GM12878 (cell line): ENCODE measurements around the gene METTL23. TPM values are rescaled to one million over a fixed set of nuclear protein-coding genes. Genes with fewer than 3 reads are reported as not detected.
"Not testable (repeated sequence)": the region's sequence is repeated elsewhere in the genome, so short reads cannot be mapped to it uniquely, and the experiment has no call there.

ENCODE experiments used
- ATAC-seq: fragments of 200-7000 bp; cut with Tn5 transposase; 3 replicates; pipeline ENCODE4 v1.9.1; 2020; ENCODE audit warnings: mild to moderate bottlenecking, moderate library complexity
- BruUV-seq: library from RNA; stranded (reverse); fragments of 400-500 nt; replicated peaks from 2 replicates; lab custom pipeline; 2021; lab: Mats Ljungman, UMichigan
- CTCF ChIA-PET: fragments of 300-600 bp; sonication (Branson Sonifier 250); formaldehyde crosslinking; extraction: SDS; loops from one replicate; lab custom pipeline; 2021; ENCODE audit warnings: inconsistent platforms; lab: Yijun Ruan, JAX
- POLR2A ChIA-PET: fragments of 350-600 bp; formaldehyde crosslinking; extraction: SDS; loops from one replicate; lab custom pipeline; 2021; ENCODE audit warnings: inconsistent platforms; lab: Charles Lee
- RAD21 ChIA-PET: fragments of 300-600 bp; sonication (Branson Sonifier 250); formaldehyde crosslinking; loops from one replicate; lab custom pipeline; 2023; ENCODE audit warnings: antibody characterized with exemption; ENCODE audit not compliant: unreplicated experiment; lab: Charles Lee
- SMC1A ChIA-PET: fragments of 300-600 bp; sonication (Branson Sonifier 250); formaldehyde crosslinking; loops from one replicate; lab custom pipeline; 2023; ENCODE audit not compliant: unreplicated experiment, uncharacterized antibody; lab: Charles Lee
- DNase-seq: peaks from one replicate; pipeline ENCODE4 v3.0.0-alpha.2; 2011; ENCODE audit warnings: low read depth, low spot score
- FAIRE-seq: peaks from 3 replicates; lab custom pipeline; 2011; peaks lifted over from hg19 to GRCh38; lab: Jason Lieb, UNC
- H2AFZ ChIP-seq: 2 replicates; pipeline ENCODE4 v1.6.0; 2011; ENCODE audit warnings: low read depth, low read length, control low read depth; ENCODE audit not compliant: control insufficient read depth
- H3K27ac ChIP-seq: 2 replicates; pipeline ENCODE4 v1.5.1; 2011; ENCODE audit warnings: control low read depth; ENCODE audit not compliant: control insufficient read depth, insufficient read depth
- H3K27me3 ChIP-seq, 2 experiments: replicated peaks in 1 of 2; 2 replicates each; pipeline versions ENCODE4 v1.6.0 to v1.6.1; 2011; ENCODE audit warnings: low read length in 1 of 2; ENCODE audit not compliant: control insufficient read depth in 2 of 2, insufficient read depth in 2 of 2
- H3K36me3 ChIP-seq, 2 experiments: 2 replicates each; pipeline ENCODE4 v1.5.1; 2011; ENCODE audit warnings: low read length in 1 of 2; ENCODE audit not compliant: control insufficient read depth in 2 of 2, insufficient read depth in 2 of 2
- H3K4me1 ChIP-seq: 2 replicates; pipeline ENCODE4 v1.6.1; 2011; ENCODE audit warnings: mild to moderate bottlenecking, low read length, moderate library complexity, mixed read lengths; ENCODE audit not compliant: control insufficient read depth, insufficient read depth
- H3K4me2 ChIP-seq: 2 replicates; pipeline ENCODE4 v1.6.0; 2011; ENCODE audit warnings: control low read depth; ENCODE audit not compliant: control insufficient read depth, insufficient read depth
- H3K4me3 ChIP-seq: fragments of 200-600 bp; sonication (generic); 2 replicates; pipeline ENCODE4 v1.5.1; 2016
- H3K79me2 ChIP-seq: 2 replicates; pipeline ENCODE4 v1.6.0; 2011; ENCODE audit warnings: low read length; ENCODE audit not compliant: control insufficient read depth, insufficient read depth
- H3K9ac ChIP-seq: 2 replicates; pipeline ENCODE4 v1.8.0; 2011; ENCODE audit warnings: low read length, control low read depth, mixed read lengths; ENCODE audit not compliant: control insufficient read depth, insufficient read depth
- H3K9me3 ChIP-seq: replicated peaks from 3 replicates; pipeline ENCODE4 v1.5.1; 2011; ENCODE audit warnings: mild to moderate bottlenecking, low read length; ENCODE audit not compliant: control insufficient read depth, insufficient read depth
- H4K20me1 ChIP-seq: 2 replicates; pipeline ENCODE4 v1.6.0; 2011; ENCODE audit not compliant: control insufficient read depth, insufficient read depth
- FOS ChIP-seq: IDR thresholded peaks from 3 replicates; pipeline ENCODE4 v1.6.1; 2011; ENCODE audit warnings: borderline replicate concordance; ENCODE audit not compliant: insufficient read length; ENCODE audit errors: extremely low read depth
- NFIC ChIP-seq: IDR thresholded peaks from 2 replicates; pipeline ENCODE4 v1.6.1; 2012; ENCODE audit warnings: low read depth, mild to moderate bottlenecking, inconsistent platforms, low read length, moderate library complexity
- NFYA ChIP-seq: IDR thresholded peaks from 2 replicates; pipeline ENCODE4 v1.6.1; 2011; ENCODE audit warnings: low read depth, mild to moderate bottlenecking, low read length, improper control_type of control experiment, borderline replicate concordance
- SIN3A ChIP-seq: IDR thresholded peaks from 2 replicates; pipeline ENCODE4 v1.6.1; 2012; ENCODE audit warnings: low read depth, low read length, improper control_type of control experiment
- SMARCA5 ChIP-seq: fragments of 450-650 bp; IDR thresholded peaks from 2 replicates; pipeline ENCODE4 v1.6.1; 2017; ENCODE audit warnings: mild to moderate bottlenecking
- TCF3 ChIP-seq: IDR thresholded peaks from 2 replicates; pipeline ENCODE4 v1.6.1; 2012; ENCODE audit warnings: low read depth, mild to moderate bottlenecking, low read length, borderline replicate concordance; ENCODE audit not compliant: insufficient read depth
- WGBS: methylation state at CpG from one replicate; pipeline ENCODE4 v1.1.6; 2016; ENCODE audit warnings: low lambda C conversion rate; ENCODE audit not compliant: insufficient replicate concordance, insufficient coverage; ENCODE audit errors: missing lambda C conversion rate; 5-methylcytosine and 5-hydroxymethylcytosine counted together
- in situ Hi-C: fragments of 300-500 bp; cut with MboI; formaldehyde crosslinking; loops from 9 replicates; pipeline ENCODE4 v1.14.3; 2018; ENCODE audit warnings: mixed read lengths
- intact Hi-C: fragments of 100-400 bp; cut with micrococcal nuclease; formaldehyde crosslinking; loops from one replicate; pipeline ENCODE4 v1.14.2; 2022; ENCODE audit not compliant: unreplicated experiment
- polyA plus RNA-seq, 11 experiments: library from polyadenylated mRNA; depleted of rRNA in 4 of 11; unstranded in 6 of 11; stranded (reverse) in 5 of 11; fragments of >200 nt; fragmentation: Nextera tagmentation in 4 of 11; fragmentation: Illumina TruSeq in 1 of 11; extraction: Ambion mirVana in 4 of 11; extraction: Trizol in 1 of 11; gene quantifications; 1 replicate in 1 of 11; 2 replicates in 10 of 11; pipeline versions ENCODE4 v1.2.1 to v1.2.3, GENCODE V29; 2011 to 2016; ENCODE audit warnings: inconsistent platforms in 2 of 11, missing spikeins in 2 of 11, low read depth in 1 of 11
- total RNA-seq, 4 experiments: library from RNA; depleted of rRNA in 3 of 4; stranded (reverse); fragments of >200 nt in 3 of 4; fragmentation: Illumina TruSeq in 1 of 4; extraction: Trizol in 1 of 4; gene quantifications; 2 replicates each; pipeline versions ENCODE4 v1.2.1 to v1.2.3, GENCODE V29; 2013 to 2021
- TF ChIP-seq, protein P1 (sequence below): fragments of 150-350 bp; IDR thresholded peaks from 2 replicates; pipeline ENCODE4 v1.6.1; 2016; ENCODE audit warnings: low read depth, low read length

The METTL23 gene
- total and polyA plus RNA-seq, 10 of the 15 experiments (the other 5 are each of a cell fraction or from before 2014, with no cell fraction given): 25.6 to 61.5 (median 30.9) TPM

GRCh38 chr17:76697702-76698465, 28.8 kb upstream of the METTL23 start:
- Histone ChIP-seq H2AFZ (no peak overlapping the region), H3K36me3 (no peaks in the 10 kb centered on the region), H3K9me3 (no peaks in the 10 kb centered on the region), H3K4me1 (peaks cover 22% of the 10 kb centered on the region), H3K79me2 (no peaks in the 10 kb centered on the region), H3K4me2 (no peak overlapping the region), H3K9ac (no peak overlapping the region), H3K27me3 (no peaks in the 10 kb centered on the region; a peak in 1 of 4 replicates), H4K20me1 (no peaks in the 10 kb centered on the region), H3K27ac (no peak overlapping the region), H3K4me3 (no peak overlapping the region)
- ATAC-seq (0 out of 3 replicates have a peak, but pooled peaks have one; percentile 6), FAIRE-seq (no peak), DNase-seq (no peak)
- WGBS: 36% methylated on average over 13 of the region's 17 CpGs
- ChIA-PET CTCF (interaction anchor here (1.2 to 2.4 kb wide), 2 partner anchors 16 kb away, joined by 4 to 12 read pairs; no protein-coding TSS in a partner anchor), RAD21 (interaction anchor here (0.6 kb wide), 1 partner anchor 236 kb away, joined by 3 read pairs; no protein-coding TSS in a partner anchor), SMC1A (interaction anchor here (0.6 to 1.4 kb wide), 4 partner anchors 16 to 78 kb away, joined by 3 to 7 read pairs (median 3); no protein-coding TSS in a partner anchor), POLR2A (interaction anchor here (0.6 to 0.8 kb wide), 2 partner anchors 139 to 579 kb away, joined by 3 read pairs; no protein-coding TSS in a partner anchor)
- intact Hi-C loops: loop anchor here (10.0 kb wide), 1 partner anchor 133 kb away; a partner anchor contains a TSS
- in situ Hi-C loops: no loop called here
- no TSS peak for BruUV-seq
- no peak for TF ChIP-seq SIN3A
- no peak for TF ChIP-seq FOS
- TF ChIP-seq NFYA: no peak
- no peak for TF ChIP-seq NFIC
- TF ChIP-seq, protein P1, sequence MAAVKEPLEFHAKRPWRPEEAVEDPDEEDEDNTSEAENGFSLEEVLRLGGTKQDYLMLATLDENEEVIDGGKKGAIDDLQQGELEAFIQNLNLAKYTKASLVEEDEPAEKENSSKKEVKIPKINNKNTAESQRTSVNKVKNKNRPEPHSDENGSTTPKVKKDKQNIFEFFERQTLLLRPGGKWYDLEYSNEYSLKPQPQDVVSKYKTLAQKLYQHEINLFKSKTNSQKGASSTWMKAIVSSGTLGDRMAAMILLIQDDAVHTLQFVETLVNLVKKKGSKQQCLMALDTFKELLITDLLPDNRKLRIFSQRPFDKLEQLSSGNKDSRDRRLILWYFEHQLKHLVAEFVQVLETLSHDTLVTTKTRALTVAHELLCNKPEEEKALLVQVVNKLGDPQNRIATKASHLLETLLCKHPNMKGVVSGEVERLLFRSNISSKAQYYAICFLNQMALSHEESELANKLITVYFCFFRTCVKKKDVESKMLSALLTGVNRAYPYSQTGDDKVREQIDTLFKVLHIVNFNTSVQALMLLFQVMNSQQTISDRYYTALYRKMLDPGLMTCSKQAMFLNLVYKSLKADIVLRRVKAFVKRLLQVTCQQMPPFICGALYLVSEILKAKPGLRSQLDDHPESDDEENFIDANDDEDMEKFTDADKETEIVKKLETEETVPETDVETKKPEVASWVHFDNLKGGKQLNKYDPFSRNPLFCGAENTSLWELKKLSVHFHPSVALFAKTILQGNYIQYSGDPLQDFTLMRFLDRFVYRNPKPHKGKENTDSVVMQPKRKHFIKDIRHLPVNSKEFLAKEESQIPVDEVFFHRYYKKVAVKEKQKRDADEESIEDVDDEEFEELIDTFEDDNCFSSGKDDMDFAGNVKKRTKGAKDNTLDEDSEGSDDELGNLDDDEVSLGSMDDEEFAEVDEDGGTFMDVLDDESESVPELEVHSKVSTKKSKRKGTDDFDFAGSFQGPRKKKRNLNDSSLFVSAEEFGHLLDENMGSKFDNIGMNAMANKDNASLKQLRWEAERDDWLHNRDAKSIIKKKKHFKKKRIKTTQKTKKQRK: no peak
- TF ChIP-seq SMARCA5: no peak
- TF ChIP-seq TCF3: no peak

GRCh38 chr17:76698466-76698977, 28.1 kb upstream of the METTL23 start:
- H3K4me3 ChIP-seq, H3K36me3 ChIP-seq, CTCF ChIA-PET, H4K20me1 ChIP-seq, ATAC-seq, H3K9me3 ChIP-seq, H2AFZ ChIP-seq, H3K27ac ChIP-seq, H3K27me3 ChIP-seq, RAD21 ChIA-PET, BruUV-seq, H3K9ac ChIP-seq, DNase-seq, H3K79me2 ChIP-seq, FAIRE-seq, in situ Hi-C loops, H3K4me2 ChIP-seq: not testable (repeated sequence)
- POLR2A ChIA-PET: interaction anchor here (0.5 kb wide), 1 partner anchor 79 kb away, joined by 3 read pairs; no protein-coding TSS in a partner anchor
- peaks cover 22% of the 10 kb centered on the region for H3K4me1 ChIP-seq
- 73% methylated on average over 7 of the region's 7 CpGs for WGBS
- SMC1A ChIA-PET: interaction anchor here (1.0 kb wide), 1 partner anchor 27 kb away, joined by 3 read pairs; no protein-coding TSS in a partner anchor
- intact Hi-C loops: loop anchor here (10.0 kb wide), 1 partner anchor 134 kb away; a partner anchor contains a TSS
